HCT116 (cell line): ENCODE measurements around the gene LRRK1. TPM values are rescaled to one million over a fixed set of nuclear protein-coding genes. Genes with fewer than 3 reads are reported as not detected.

Experiments
- ATAC-seq: fragments of 200-7000 bp; cut with Tn5 transposase; 2 replicates; pipeline ENCODE4 v1.9.1; 2020; ENCODE audit warnings: mild to moderate bottlenecking, moderate library complexity
- BruUV-seq: library from RNA; stranded (reverse); fragments of 400-500 nt; replicated peaks from 2 replicates; lab custom pipeline; 2021; lab: Mats Ljungman, UMichigan
- CTCF ChIA-PET: fragments of 300-600 bp; sonication (Branson Sonifier 250); formaldehyde crosslinking; loops from one replicate; lab custom pipeline; 2021; ENCODE audit warnings: antibody characterized with exemption; lab: Charles Lee
- POLR2A ChIA-PET: fragments of 300-600, 350-600 bp; sonication (Branson Sonifier 250); formaldehyde crosslinking; loops from one replicate; lab custom pipeline; 2021; ENCODE audit warnings: antibody characterized with exemption; lab: Charles Lee
- RAD21 ChIA-PET, 2 experiments: fragments of 300-600 bp; sonication (Branson Sonifier 250); formaldehyde crosslinking; loops; one replicate each; lab custom pipeline; 2023; ENCODE audit warnings: low total read pairs in 2 of 2; ENCODE audit not compliant: uncharacterized antibody in 2 of 2, unreplicated experiment in 2 of 2, low non-redundant PET in 1 of 2; lab: Charles Lee
- DNase-seq: peaks from one replicate; pipeline ENCODE4 v3.0.0-alpha.2; 2010; ENCODE audit warnings: low read depth, low spot score
- H2AFZ ChIP-seq: fragments of 200-600 bp; shearing (Covaris generic), sonication (generic); 2 replicates; pipeline ENCODE4 v1.6.1; 2017; ENCODE audit warnings: low read depth, mixed run types, mixed read lengths, antibody characterized with exemption, low read length; ENCODE audit not compliant: poor library complexity, severe bottlenecking
- H3K27ac ChIP-seq: 2 replicates; pipeline ENCODE4 v1.5.1; 2012; ENCODE audit warnings: low read depth, low read length
- H3K27me3 ChIP-seq: fragments of 200-600 bp; sonication (generic); 2 replicates; pipeline ENCODE4 v1.6.1; 2016; ENCODE audit warnings: mixed run types, low read length, mixed read lengths; ENCODE audit not compliant: insufficient read depth
- H3K36me3 ChIP-seq, 2 experiments: fragments of 200-500 bp in 1 of 2; fragments of 200-600 bp in 1 of 2; sonication (Bioruptor generic) in 1 of 2; sonication (generic) in 1 of 2; 2 replicates each; pipeline versions ENCODE4 v1.5.1 to v1.6.1; 2014 to 2016; ENCODE audit warnings: low read length in 2 of 2, inconsistent platforms in 1 of 2, mixed read lengths in 1 of 2, mixed run types in 1 of 2; ENCODE audit not compliant: insufficient read depth in 2 of 2, control insufficient read depth in 1 of 2
- H3K4me1 ChIP-seq, 2 experiments: fragments of 200-600 bp in 1 of 2; sonication (generic) in 1 of 2; 2 replicates each; pipeline versions ENCODE4 v1.5.1 to v1.6.1; 2012 to 2017; ENCODE audit warnings: low read length in 2 of 2, inconsistent platforms in 1 of 2, mild to moderate bottlenecking in 1 of 2, mixed read lengths in 1 of 2, mixed run types in 1 of 2, moderate library complexity in 1 of 2; ENCODE audit not compliant: insufficient read depth in 2 of 2, control insufficient read depth in 1 of 2
- H3K4me2 ChIP-seq: fragments of 200-600 bp; sonication (generic); 2 replicates; pipeline ENCODE4 v1.6.1; 2017; ENCODE audit warnings: mixed run types, low read length, mixed read lengths
- H3K4me3 ChIP-seq, 2 experiments: fragments of 200-600 bp in 1 of 2; sonication (generic) in 1 of 2; replicated peaks in 1 of 2; 2 replicates each; pipeline ENCODE4 v1.5.1; 2011 to 2016; ENCODE audit warnings: low read length in 2 of 2, control low read depth in 1 of 2, low read depth in 1 of 2, mild to moderate bottlenecking in 1 of 2, mixed read lengths in 1 of 2, mixed run types in 1 of 2
- H3K79me2 ChIP-seq: fragments of 200-600 bp; sonication (generic); 2 replicates; pipeline ENCODE4 v1.6.1; 2017; ENCODE audit warnings: mild to moderate bottlenecking, mixed run types, low read length, moderate library complexity, mixed read lengths; ENCODE audit not compliant: insufficient read depth
- H3K9ac ChIP-seq: fragments of 200-600 bp; sonication (generic); 2 replicates; pipeline ENCODE4 v1.6.1; 2016; ENCODE audit warnings: low read length, mixed read lengths
- H3K9me2 ChIP-seq: fragments of 200-600 bp; sonication (generic), shearing (Covaris generic); 2 replicates; pipeline ENCODE4 v1.6.1; 2017; ENCODE audit warnings: mixed run types, mild to moderate bottlenecking, moderate library complexity; ENCODE audit not compliant: insufficient read depth
- H3K9me3 ChIP-seq, 2 experiments: fragments of 200-500 bp in 1 of 2; fragments of 200-600 bp in 1 of 2; sonication (Bioruptor generic) in 1 of 2; sonication (generic) in 1 of 2; 2 replicates each; pipeline ENCODE4 v1.6.1; 2014 to 2017; ENCODE audit warnings: low read length in 2 of 2, mixed read lengths in 2 of 2, inconsistent platforms in 1 of 2, low read depth in 1 of 2, mild to moderate bottlenecking in 1 of 2, mixed run types in 1 of 2, moderate library complexity in 1 of 2; ENCODE audit not compliant: control insufficient read depth in 1 of 2, insufficient read depth in 1 of 2
- H4K20me1 ChIP-seq: fragments of 200-600 bp; sonication (generic), shearing (Covaris generic); 2 replicates; pipeline ENCODE4 v1.6.1; 2017; ENCODE audit warnings: mixed run types, mild to moderate bottlenecking, moderate library complexity; ENCODE audit not compliant: insufficient read depth
- CBX3 ChIP-seq: IDR thresholded peaks from 2 replicates; pipeline ENCODE4 v1.6.1; 2012; ENCODE audit warnings: low read depth
- CEBPB ChIP-seq: IDR thresholded peaks from 2 replicates; pipeline ENCODE4 v1.6.1; 2012; ENCODE audit warnings: low read depth
- CTCF ChIP-seq, 3 experiments: fragments of 200-600 bp in 1 of 3; sonication (generic) in 1 of 3; IDR thresholded peaks in 2 of 3; conservative IDR thresholded peaks in 1 of 3; 2 replicates each; pipeline ENCODE4 v1.5.1; 2012 to 2017; ENCODE audit warnings: low read depth in 2 of 3, low read length in 2 of 3, antibody characterized with exemption in 1 of 3, borderline replicate concordance in 1 of 3, control low read depth in 1 of 3, mild to moderate bottlenecking in 1 of 3, mixed read lengths in 1 of 3, mixed run types in 1 of 3, moderate library complexity in 1 of 3; ENCODE audit not compliant: insufficient read depth in 1 of 3
- EGR1 ChIP-seq: IDR thresholded peaks from 2 replicates; pipeline ENCODE4 v1.6.1; 2012; ENCODE audit warnings: low read depth
- ELF1 ChIP-seq: IDR thresholded peaks from 2 replicates; pipeline ENCODE4 v1.6.1; 2012; ENCODE audit warnings: low read depth, borderline replicate concordance
- EZH2phosphoT487 ChIP-seq: fragments of 200-600 bp; IDR thresholded peaks from 2 replicates; pipeline ENCODE4 v1.6.1; 2018; ENCODE audit warnings: antibody characterized with exemption, borderline replicate concordance
- FOSL1 ChIP-seq: IDR thresholded peaks from 2 replicates; pipeline ENCODE4 v1.6.1; 2012; ENCODE audit warnings: low read depth
- JUND ChIP-seq: IDR thresholded peaks from 2 replicates; pipeline ENCODE4 v1.6.1; 2012
- POLR2A ChIP-seq: IDR thresholded peaks from 2 replicates; pipeline ENCODE4 v1.7.0; 2011; ENCODE audit warnings: borderline replicate concordance; ENCODE audit not compliant: insufficient read depth, insufficient read length; ENCODE audit errors: extremely low read depth
- POLR2AphosphoS5 ChIP-seq: IDR thresholded peaks from 2 replicates; pipeline ENCODE4 v1.6.1; 2011; ENCODE audit warnings: mild to moderate bottlenecking, low read depth, low read length, moderate library complexity
- RAD21 ChIP-seq: IDR thresholded peaks from 2 replicates; pipeline ENCODE4 v1.6.1; 2012; ENCODE audit warnings: low read depth, mild to moderate bottlenecking
- SP1 ChIP-seq: IDR thresholded peaks from 2 replicates; pipeline ENCODE4 v1.6.1; 2012; ENCODE audit warnings: low read depth
- TCF7L2 ChIP-seq: IDR thresholded peaks from 2 replicates; pipeline ENCODE4 v1.7.0; 2011; ENCODE audit warnings: borderline replicate concordance, inconsistent platforms; ENCODE audit not compliant: insufficient read depth, insufficient read length; ENCODE audit errors: extremely low read depth
- YY1 ChIP-seq: IDR thresholded peaks from 2 replicates; pipeline ENCODE4 v1.6.1; 2011; ENCODE audit warnings: low read length, low read depth, moderate library complexity, mild to moderate bottlenecking; ENCODE audit not compliant: insufficient replicate concordance; ENCODE audit errors: extremely low read depth
- ZFX ChIP-seq: fragments of 450-650 bp; IDR thresholded peaks from 2 replicates; pipeline ENCODE4 v1.6.1; 2017
- ZNF274 ChIP-seq: fragments of 200-500 bp; sonication (Bioruptor generic); IDR thresholded peaks from 2 replicates; pipeline ENCODE4 v1.6.1; 2014; ENCODE audit warnings: mild to moderate bottlenecking, low read depth, low read length, inconsistent platforms
- intact Hi-C: fragments of 100-400 bp; cut with micrococcal nuclease; formaldehyde crosslinking; loops from 2 replicates; pipeline ENCODE4 v1.10.0; 2022
- total RNA-seq: library from RNA; stranded (reverse); gene quantifications from one replicate; pipeline ENCODE4 v1.2.1, GENCODE V29; 2021; ENCODE audit not compliant: unreplicated experiment
- TF ChIP-seq, protein P1 (sequence below): IDR thresholded peaks from 2 replicates; pipeline ENCODE4 v1.6.1; 2011; ENCODE audit warnings: mild to moderate bottlenecking, low read length, moderate library complexity; ENCODE audit not compliant: insufficient replicate concordance; ENCODE audit errors: extremely low read depth
- TF ChIP-seq, protein P2 (sequence below): IDR thresholded peaks from 2 replicates; pipeline ENCODE4 v1.6.1; 2012
- TF ChIP-seq, protein P3 (sequence below): IDR thresholded peaks from 2 replicates; pipeline ENCODE4 v1.6.1; 2012
- TF ChIP-seq, protein P4 (sequence below): IDR thresholded peaks from 2 replicates; pipeline ENCODE4 v1.6.1; 2012; ENCODE audit warnings: low read depth

LRRK1 gene
- total RNA-seq, 1 experiment from 2014 or later = 21.6 TPM

- Histone ChIP-seq H3K27me3 (no peaks in the 10 kb centered on the region), H3K27ac (no peak overlapping the region)
- BruUV-seq = no TSS peak
- no peak for TF ChIP-seq ZNF274
- TF ChIP-seq FOSL1 = no peak
- TF ChIP-seq RAD21 = no peak
- TF ChIP-seq EGR1 = no peak
- no peak for TF ChIP-seq JUND
- TF ChIP-seq, protein P1, sequence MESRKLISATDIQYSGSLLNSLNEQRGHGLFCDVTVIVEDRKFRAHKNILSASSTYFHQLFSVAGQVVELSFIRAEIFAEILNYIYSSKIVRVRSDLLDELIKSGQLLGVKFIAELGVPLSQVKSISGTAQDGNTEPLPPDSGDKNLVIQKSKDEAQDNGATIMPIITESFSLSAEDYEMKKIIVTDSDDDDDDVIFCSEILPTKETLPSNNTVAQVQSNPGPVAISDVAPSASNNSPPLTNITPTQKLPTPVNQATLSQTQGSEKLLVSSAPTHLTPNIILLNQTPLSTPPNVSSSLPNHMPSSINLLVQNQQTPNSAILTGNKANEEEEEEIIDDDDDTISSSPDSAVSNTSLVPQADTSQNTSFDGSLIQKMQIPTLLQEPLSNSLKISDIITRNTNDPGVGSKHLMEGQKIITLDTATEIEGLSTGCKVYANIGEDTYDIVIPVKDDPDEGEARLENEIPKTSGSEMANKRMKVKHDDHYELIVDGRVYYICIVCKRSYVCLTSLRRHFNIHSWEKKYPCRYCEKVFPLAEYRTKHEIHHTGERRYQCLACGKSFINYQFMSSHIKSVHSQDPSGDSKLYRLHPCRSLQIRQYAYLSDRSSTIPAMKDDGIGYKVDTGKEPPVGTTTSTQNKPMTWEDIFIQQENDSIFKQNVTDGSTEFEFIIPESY = no peak
- TF ChIP-seq, protein P2, sequence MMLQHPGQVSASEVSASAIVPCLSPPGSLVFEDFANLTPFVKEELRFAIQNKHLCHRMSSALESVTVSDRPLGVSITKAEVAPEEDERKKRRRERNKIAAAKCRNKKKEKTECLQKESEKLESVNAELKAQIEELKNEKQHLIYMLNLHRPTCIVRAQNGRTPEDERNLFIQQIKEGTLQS = no peak
- no peak for TF ChIP-seq POLR2AphosphoS5
- TF ChIP-seq, protein P3, sequence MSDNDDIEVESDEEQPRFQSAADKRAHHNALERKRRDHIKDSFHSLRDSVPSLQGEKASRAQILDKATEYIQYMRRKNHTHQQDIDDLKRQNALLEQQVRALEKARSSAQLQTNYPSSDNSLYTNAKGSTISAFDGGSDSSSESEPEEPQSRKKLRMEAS = no peak
- no peak for TF ChIP-seq YY1
- TF ChIP-seq ZFX = no peak
- TF ChIP-seq SP1 = no peak
- no peak for TF ChIP-seq CEBPB
- no peak for TF ChIP-seq CBX3
- TF ChIP-seq TCF7L2 = no peak
- TF ChIP-seq EZH2phosphoT487 = no peak
- no peak for TF ChIP-seq POLR2A
- TF ChIP-seq ELF1 = no peak
- TF ChIP-seq, protein P4, sequence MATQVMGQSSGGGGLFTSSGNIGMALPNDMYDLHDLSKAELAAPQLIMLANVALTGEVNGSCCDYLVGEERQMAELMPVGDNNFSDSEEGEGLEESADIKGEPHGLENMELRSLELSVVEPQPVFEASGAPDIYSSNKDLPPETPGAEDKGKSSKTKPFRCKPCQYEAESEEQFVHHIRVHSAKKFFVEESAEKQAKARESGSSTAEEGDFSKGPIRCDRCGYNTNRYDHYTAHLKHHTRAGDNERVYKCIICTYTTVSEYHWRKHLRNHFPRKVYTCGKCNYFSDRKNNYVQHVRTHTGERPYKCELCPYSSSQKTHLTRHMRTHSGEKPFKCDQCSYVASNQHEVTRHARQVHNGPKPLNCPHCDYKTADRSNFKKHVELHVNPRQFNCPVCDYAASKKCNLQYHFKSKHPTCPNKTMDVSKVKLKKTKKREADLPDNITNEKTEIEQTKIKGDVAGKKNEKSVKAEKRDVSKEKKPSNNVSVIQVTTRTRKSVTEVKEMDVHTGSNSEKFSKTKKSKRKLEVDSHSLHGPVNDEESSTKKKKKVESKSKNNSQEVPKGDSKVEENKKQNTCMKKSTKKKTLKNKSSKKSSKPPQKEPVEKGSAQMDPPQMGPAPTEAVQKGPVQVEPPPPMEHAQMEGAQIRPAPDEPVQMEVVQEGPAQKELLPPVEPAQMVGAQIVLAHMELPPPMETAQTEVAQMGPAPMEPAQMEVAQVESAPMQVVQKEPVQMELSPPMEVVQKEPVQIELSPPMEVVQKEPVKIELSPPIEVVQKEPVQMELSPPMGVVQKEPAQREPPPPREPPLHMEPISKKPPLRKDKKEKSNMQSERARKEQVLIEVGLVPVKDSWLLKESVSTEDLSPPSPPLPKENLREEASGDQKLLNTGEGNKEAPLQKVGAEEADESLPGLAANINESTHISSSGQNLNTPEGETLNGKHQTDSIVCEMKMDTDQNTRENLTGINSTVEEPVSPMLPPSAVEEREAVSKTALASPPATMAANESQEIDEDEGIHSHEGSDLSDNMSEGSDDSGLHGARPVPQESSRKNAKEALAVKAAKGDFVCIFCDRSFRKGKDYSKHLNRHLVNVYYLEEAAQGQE = no peak
- TF ChIP-seq CTCF (IDR thresholded peaks at IDR 0.05 in 2 of 3, conservative IDR thresholded peaks at IDR 0.05 in 1 of 3; ENCODE audit: borderline replicate concordance in 1 of 3, insufficient read depth in 1 of 3, low read depth in 2 of 3, low read length in 2 of 3) = no peak
- TF ChIP-seq, all 23 proteins: peak for 0
- Histone ChIP-seq H3K79me2 (no peaks in the 10 kb centered on the region), H4K20me1 (no peaks in the 10 kb centered on the region), H3K4me3 (no peak overlapping the region), H3K9me3 (no peaks in the 10 kb centered on the region), H2AFZ (no peak overlapping the region), H3K9me2 (no peaks in the 10 kb centered on the region), H3K9ac (no peak overlapping the region), H3K4me1 (no peaks in the 10 kb centered on the region), H3K4me2 (no peak overlapping the region), H3K36me3 (0 out of 4 replicates have a peak, but pooled peaks cover 0 to 7% of the 10 kb centered on the region in 2 experiments)
- ChIA-PET POLR2A (no interaction called here), CTCF (no interaction called here), RAD21 (no interaction called here)
- DNase-seq = no peak
- no peak for ATAC-seq
- intact Hi-C loops = no loop called here
Observed at GRCh38 chr15:101026656-101027272, 107.6 kb downstream of the LRRK1 start.
